ENCODE data around the gene EHBP1.
A peak's percentile ranks its signal among the peaks of the same experiment; 100 is the strongest.
"Not testable (repeated sequence)": the region's sequence is repeated elsewhere in the genome, so short reads cannot be mapped to it uniquely, and the experiment has no call there.

EHBP1 gene

DNA sequence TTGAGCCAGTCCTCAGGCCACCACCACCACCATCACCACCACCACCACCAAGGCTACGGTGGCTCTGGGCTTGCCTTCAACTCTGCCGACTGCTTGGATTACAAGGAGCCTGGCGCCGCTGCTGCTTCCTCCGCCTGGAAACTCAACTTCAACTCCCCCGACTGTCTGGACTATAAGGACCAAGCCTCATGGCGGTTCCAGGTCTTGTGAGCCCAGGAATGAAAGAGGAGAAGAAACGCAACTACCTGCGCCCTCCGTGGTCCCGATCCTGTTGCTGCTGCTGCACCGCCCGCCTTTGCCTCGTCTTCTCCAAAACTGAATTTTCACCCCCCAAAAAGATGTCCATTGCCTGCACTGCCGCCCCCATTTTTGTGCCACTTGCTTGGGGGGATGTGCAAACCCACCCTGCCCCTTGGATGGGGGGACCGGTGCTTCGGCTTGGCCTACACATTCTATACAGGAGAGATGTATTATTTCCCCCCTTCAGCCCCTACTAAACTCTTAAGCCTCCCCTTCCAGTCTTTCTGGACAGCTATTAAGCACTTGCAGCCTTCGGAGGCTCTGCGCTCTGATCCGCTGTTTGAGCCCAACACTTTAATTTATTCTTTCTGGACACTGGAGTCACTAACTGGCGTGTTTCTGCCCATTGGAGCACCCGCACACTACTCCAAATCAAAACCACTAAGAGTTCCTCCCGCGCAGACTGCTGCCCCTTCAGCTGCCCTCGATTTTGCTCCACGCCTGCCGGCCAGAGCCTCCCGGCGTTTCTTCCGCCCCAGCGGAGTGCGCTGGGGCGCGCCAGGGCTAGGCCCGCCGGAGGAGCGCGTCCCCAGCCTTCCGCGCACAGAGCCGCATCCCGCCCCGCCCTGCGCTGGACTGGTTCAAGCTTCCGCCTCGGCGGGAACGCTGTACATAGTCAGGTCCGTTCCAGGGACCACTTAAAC, 350.9 kb downstream of the EHBP1 start:
- Mint-ChIP-seq H3K27me3 (peaks cover 79% of the 10 kb centered on the region), H3K27ac (no peak overlapping the region), H3K36me3 (no peaks in the 10 kb centered on the region), H3K4me3 (peak overlapping the region; percentile 25), H3K9me3 (peaks cover 8% of the 10 kb centered on the region), H3K4me1 (peaks cover 69% of the 10 kb centered on the region)
- no peak for ATAC-seq

DNA sequence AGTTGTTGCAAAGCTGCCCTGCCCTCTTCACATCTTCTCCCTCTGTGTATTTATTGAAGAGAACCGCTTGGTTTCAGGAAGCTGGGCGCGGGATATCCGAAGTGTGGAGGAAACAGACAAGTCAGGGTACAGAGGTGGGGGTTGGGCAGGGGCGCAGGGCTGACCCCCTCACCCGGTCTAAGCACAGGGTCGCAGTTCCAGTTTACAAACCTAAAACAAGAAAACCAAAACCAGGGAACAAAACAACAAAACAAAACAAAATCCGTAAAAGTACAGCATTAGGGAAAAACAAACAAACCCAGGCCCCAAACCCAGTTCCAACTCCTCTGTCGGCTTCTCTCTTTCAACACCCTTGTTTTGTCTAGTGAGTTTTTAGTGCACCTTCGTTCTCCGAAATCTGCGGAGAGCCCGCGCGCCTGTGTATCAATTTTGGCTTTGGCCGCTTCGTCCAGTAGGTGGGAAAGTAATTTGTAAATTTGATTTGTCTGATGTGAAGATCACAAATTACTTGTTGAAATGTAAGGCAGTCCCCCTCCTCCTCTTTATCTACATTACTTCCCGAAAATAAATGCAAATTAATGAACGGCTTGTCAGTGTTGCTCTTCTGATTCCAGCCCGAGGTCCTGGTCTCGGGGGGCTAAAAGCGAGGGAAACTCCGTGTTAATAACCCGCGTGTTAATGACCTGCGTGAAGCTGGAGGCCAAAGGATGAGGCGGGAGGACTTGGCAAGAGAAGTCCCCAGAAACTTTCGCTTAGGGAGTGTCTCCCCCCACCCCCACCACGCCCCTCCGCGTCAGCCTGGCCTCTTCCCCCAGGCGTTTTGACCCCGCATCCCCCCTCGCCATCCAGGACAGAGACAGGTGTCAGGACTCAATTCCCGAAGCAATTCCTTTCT, 352.0 kb downstream of the EHBP1 start:
- peaks cover 62% of the 10 kb centered on the region for H3K4me1 Mint-ChIP-seq
- no peaks in the 10 kb centered on the region for H3K36me3 Mint-ChIP-seq
- ATAC-seq, result no peak
- H3K27ac Mint-ChIP-seq, result no peak overlapping the region
- peaks cover 83% of the 10 kb centered on the region for H3K27me3 Mint-ChIP-seq
- peaks cover 7% of the 10 kb centered on the region for H3K9me3 Mint-ChIP-seq
- H3K4me3 Mint-ChIP-seq, result peak overlapping the region; percentile 6

DNA sequence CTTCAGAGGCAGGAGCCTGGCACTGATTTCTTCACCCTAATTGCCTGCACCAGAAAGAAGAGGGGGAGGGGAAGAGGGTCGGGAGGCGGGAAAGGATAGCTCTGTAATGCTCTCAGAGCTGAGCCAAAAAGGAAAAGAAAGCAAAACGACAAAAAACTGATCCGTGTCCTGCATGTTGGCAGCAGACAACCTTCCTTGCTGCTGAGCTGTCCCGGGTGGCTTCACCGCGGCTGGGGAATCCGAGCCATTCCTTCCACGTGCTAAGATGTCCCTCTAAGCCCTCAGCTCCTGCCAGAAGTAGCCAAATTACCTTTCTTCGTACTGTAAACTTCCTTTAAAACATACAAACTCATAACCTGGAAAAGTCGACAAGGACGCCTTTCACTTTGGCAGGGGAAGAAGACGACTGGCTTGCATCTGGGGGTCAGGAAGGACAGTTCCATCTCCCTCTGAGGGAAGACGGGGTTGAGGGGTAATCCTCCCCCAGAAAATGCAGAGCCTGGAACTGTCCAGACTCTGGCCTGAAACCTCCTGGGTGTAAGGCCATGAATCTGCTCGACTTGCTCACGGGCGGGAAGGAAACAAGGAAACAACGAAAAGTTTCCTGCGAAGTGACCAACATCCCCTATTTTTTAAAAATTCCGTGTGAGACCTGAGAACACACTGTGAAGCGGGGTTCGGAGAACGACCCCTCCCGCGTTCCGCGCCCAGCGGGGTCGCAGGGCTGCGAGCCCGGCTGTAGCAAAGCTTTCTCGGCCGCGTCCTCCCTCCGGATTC, 352.8 kb downstream of the EHBP1 start:
- Mint-ChIP-seq H3K27me3 (peaks cover 79% of the 10 kb centered on the region), H3K27ac (no peak overlapping the region), H3K4me1 (peaks cover 53% of the 10 kb centered on the region), H3K9me3 (peaks cover 5% of the 10 kb centered on the region), H3K36me3 (no peaks in the 10 kb centered on the region), H3K4me3 (peak overlapping the region; percentile 48)
- no peak for ATAC-seq

DNA sequence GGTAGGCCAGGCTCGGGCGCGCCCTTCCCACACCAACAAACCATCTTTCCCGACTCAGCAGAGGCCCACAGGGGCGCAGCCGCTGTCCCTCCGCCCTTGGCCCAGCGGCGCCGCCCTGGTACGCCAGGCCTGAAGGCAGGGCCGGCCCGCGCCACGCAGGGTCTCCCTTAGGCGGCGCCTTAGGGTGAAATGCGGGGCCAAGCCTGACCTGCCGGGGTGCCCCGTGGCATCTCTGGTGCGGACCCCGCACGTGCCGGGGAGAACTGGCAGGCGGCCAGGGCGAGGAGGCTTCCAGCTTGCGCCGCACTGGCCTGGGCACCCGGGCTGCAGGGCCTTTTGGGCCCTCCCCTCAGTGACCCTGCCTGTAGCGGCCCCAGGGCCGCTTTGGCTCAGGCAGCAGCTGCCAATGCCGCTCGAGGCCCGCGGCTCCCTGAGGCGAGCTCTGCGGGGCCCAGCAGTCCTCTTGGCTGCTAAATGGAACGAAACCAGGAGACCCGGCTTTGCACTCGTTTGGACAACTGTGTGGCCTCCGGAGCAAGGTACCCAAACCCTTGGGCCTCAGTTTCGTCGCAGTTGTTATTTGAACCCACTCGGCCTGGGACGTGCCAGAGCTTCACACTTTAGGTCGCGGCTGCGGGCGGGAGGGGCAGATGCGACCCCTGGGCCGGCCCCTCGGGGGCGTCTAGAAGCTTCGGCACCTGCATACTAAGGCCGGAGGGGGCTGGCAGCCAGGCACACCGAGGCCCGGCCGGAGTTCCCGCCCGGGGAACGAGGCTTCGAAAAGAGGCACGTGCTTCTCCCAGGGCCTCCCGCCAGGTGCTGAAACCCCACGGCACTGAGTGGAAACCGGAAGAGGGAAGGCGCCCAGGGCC, 353.6 kb downstream of the EHBP1 start:
- no peak overlapping the region for H3K4me3 Mint-ChIP-seq
- no peaks in the 10 kb centered on the region for H3K36me3 Mint-ChIP-seq
- no peak overlapping the region for H3K27ac Mint-ChIP-seq
- peaks cover 78% of the 10 kb centered on the region for H3K27me3 Mint-ChIP-seq
- peaks cover 5% of the 10 kb centered on the region for H3K9me3 Mint-ChIP-seq
- H3K4me1 Mint-ChIP-seq, result peaks cover 45% of the 10 kb centered on the region
- ATAC-seq, result no peak

DNA sequence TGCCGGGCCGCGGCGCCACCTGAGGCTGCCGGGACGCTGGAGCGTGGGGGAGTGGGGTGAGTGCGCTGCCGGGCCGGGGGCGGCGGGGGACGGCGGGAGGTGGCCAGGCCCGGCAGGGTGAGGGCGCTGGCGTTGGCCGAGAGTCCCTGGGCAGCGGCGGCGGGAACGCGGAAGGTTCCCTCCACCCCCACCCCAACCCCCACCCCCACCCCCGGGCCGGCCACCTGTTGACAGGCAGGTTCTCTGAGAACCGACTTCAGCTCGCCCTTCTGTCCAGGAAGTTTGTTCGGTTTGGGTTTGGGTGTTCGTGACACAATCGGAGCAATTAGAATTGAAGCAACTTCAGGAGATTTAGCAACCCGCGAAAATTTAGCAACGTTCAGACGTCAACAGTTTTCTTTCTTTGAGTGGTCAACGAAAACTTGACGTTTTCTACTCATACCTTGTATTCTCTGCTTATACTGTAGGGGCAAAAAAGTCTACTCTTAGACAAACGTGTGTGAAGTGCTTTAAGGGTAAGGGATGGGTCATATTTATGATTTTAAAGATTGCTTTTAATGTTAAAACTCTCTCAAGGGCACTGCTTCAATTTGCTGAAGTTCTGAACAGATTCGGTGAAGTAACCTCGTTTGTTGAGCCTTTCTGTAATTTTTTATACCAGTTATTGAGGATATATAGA, 354.4 kb downstream of the EHBP1 start:
- no peak overlapping the region for H3K27ac Mint-ChIP-seq
- H3K36me3 Mint-ChIP-seq, result no peaks in the 10 kb centered on the region
- H3K4me1 Mint-ChIP-seq, result peaks cover 37% of the 10 kb centered on the region
- H3K27me3 Mint-ChIP-seq, result peaks cover 78% of the 10 kb centered on the region
- peaks cover 5% of the 10 kb centered on the region for H3K9me3 Mint-ChIP-seq
- H3K4me3 Mint-ChIP-seq, result no peak overlapping the region
- ATAC-seq, result no peak

DNA sequence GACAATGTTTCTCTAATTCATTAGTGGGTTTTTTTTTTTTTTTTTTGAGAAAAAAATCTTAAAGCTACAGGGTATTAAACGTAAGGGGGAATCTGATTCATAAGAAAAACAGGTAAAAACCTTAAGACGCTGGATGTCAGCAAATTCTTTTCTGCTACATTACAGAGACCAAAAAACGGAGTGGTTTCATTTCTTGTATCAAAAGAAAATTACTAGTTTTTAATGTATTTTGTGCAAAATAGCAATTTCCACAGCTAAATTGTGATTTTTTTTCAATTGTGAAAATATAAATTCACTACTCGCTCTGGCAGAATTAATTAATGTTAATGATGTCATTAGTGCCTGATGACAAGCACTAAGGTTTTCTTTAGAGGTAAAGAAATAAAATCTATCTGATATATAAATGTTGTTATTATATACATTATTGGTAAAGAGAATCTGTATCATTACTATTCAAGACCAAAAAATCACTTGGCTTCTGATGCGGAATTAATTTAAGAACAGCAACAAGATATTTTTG, 355.0 kb downstream of the EHBP1 start:
- Mint-ChIP-seq H3K4me3 (no peak overlapping the region), H3K9me3 (peaks cover 5% of the 10 kb centered on the region), H3K4me1 (peaks cover 33% of the 10 kb centered on the region), H3K27me3 (peaks cover 76% of the 10 kb centered on the region), H3K36me3 (no peaks in the 10 kb centered on the region), H3K27ac (no peak overlapping the region)
- no peak for ATAC-seq

DNA sequence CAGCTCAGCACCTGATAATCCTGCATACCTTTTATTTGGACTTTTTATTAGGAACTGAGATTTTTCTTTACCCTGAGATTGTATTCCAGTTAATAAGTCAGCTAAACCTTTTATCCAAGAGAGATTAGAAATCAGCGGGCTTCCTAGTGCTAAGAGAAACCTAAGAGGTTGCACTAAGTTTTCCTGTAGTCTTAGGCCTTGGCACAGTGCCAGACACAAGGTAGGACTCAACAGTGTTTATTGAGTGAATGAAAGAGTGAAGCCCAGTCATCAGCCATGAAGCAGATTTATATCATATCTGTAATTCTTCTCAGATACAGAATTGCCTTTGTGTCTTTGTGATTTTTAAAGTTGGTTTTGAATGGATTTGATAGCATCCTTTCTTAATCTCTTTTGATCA, 358.7 kb downstream of the EHBP1 start:
- no peak for ATAC-seq
- Mint-ChIP-seq H3K4me3 (no peak overlapping the region), H3K9me3 (no peaks in the 10 kb centered on the region), H3K4me1 (no peaks in the 10 kb centered on the region), H3K27me3 (peaks cover 59% of the 10 kb centered on the region), H3K27ac (no peak overlapping the region), H3K36me3 (no peaks in the 10 kb centered on the region)

DNA sequence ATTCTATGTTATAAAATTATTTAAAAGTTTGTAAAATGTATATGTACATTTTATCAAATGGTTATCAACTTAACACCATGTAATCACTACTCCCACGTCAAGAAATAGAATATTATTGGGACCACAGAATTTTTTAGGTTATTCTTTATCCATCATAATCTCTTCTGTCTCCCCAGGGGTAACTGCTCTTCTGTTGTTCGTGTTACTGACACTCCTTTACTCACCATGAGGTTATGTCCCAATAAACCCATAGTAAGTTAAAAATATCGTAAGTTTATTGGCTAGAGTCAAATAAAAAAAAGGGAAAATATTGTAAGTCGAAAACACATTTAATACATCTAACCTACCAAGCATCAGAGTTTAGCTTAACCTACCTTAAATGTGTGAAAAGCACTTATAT, 359.1 kb downstream of the EHBP1 start:
- no peaks in the 10 kb centered on the region for H3K9me3 Mint-ChIP-seq
- H3K4me1 Mint-ChIP-seq, result no peaks in the 10 kb centered on the region
- no peak for ATAC-seq
- H3K36me3 Mint-ChIP-seq, result no peaks in the 10 kb centered on the region
- peaks cover 59% of the 10 kb centered on the region for H3K27me3 Mint-ChIP-seq
- H3K27ac Mint-ChIP-seq, result no peak overlapping the region
- no peak overlapping the region for H3K4me3 Mint-ChIP-seq

DNA sequence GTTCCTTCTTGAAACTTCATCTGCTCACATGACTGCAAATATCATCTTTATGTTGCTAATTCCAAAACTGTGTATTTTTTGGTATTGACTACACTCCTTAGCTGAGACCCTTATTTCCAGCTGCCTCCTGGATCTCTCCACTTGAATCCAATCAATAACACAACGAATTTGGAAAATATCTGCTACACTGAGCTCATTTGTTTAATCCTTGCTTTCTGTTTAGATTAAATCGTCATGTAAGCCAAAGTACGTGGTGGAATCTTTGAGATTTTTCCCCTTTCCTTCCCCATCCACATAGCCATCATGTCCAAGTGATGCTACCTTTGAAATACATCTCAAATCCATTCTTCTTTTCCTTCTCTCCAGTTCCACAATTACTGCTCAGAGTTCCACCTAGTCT, 360.8 kb downstream of the EHBP1 start:
- Mint-ChIP-seq H3K36me3 (no peaks in the 10 kb centered on the region), H3K9me3 (no peaks in the 10 kb centered on the region), H3K4me1 (no peaks in the 10 kb centered on the region), H3K27me3 (peaks cover 53% of the 10 kb centered on the region), H3K27ac (no peak overlapping the region), H3K4me3 (no peak overlapping the region)
- ATAC-seq, result no peak

DNA sequence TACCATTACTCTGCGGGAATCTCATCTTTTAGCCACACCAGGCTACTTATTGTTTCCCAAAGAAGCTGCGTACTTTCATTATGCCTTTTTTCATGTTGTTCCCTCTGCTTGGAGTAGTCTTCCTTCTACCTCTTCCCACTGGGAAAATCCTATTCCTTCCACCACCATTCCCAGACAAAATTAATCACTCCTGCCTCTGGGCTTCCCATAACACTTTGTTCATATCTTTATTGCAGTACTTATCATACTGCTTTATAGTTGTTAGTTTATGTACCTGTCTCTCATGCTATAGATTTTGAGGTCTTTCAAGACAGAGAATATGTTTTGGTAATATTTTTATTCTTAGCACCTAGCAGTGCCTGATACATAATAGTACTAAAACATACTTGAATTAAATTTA, 361.3 kb downstream of the EHBP1 start:
- Mint-ChIP-seq H3K9me3 (no peaks in the 10 kb centered on the region), H3K27me3 (peaks cover 48% of the 10 kb centered on the region), H3K36me3 (no peaks in the 10 kb centered on the region), H3K4me1 (no peaks in the 10 kb centered on the region), H3K4me3 (no peak overlapping the region), H3K27ac (no peak overlapping the region)
- ATAC-seq, result no peak

DNA sequence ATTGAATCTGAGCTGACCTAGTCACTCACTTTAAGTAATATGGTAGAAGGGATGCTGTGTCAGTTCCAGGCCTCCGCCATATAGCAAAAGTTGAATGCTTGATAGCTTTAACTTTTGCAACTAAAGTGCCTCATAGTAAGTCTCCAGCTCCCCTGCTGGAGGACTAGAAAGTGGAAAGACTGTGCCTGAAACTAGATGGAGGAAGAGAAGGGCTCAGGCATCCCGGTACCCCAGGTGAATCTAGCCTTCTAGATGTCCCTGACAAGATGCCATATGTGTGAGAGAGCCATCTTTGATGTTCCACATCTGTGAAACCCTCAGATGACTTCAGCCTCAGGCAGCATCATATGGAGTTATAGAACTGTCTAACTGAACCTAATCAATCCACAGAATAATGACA, 366.2 kb downstream of the EHBP1 start:
- Mint-ChIP-seq H3K9me3 (no peaks in the 10 kb centered on the region), H3K4me1 (no peaks in the 10 kb centered on the region), H3K27me3 (peaks cover 17% of the 10 kb centered on the region), H3K4me3 (no peak overlapping the region), H3K27ac (no peak overlapping the region), H3K36me3 (no peaks in the 10 kb centered on the region)
- no peak for ATAC-seq

DNA sequence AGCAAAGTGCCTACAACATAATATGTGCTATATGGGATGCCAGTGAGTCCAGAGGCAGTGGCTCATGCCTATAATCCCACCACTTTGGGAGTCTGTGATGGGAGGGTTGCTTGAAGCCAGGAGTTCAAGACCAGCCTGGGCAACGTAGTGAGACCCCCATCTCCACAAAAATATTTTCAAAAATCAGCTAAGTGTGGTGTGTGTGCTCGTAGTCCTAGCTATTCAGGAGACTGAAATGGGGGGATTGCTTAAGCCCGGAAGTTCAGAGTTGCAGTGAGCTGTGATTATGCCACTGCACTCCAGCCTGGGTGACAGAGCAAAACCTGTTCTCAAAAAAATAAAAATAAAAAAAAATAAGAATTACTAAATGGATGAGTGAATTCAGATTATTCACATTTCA, 368.5 kb downstream of the EHBP1 start:
- no peaks in the 10 kb centered on the region for H3K36me3 Mint-ChIP-seq

DNA sequence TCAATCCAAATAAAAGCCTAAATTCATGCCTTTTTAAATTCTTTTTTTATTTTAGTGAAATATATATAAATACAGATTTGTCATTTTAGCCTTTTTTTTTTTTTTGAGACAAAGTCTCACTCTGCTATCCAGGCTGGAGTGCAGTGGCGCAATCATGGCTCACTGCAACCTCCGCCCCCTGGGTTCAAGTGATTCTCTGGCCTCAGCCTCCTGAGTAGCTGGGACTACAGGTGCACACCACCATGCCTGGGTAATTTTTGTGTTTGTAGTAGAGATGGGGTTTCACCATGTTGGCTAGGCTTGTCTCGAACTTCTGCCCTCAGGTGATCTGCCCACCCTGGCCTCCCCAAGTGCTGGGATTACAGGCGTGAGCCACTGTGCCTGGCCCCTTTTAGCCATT, 368.9 kb downstream of the EHBP1 start:
- not testable (repeated sequence) for H3K36me3 Mint-ChIP-seq, ATAC-seq, H3K27ac Mint-ChIP-seq, H3K4me1 Mint-ChIP-seq, H3K9me3 Mint-ChIP-seq, H3K4me3 Mint-ChIP-seq
- H3K27me3 Mint-ChIP-seq, result peaks cover 27% of the 10 kb centered on the region

More for the DNA sequence above, 368.5 kb downstream of the EHBP1 start:
- Mint-ChIP-seq H3K27me3 (peaks cover 27% of the 10 kb centered on the region), H3K27ac (no peak overlapping the region), H3K9me3 (no peaks in the 10 kb centered on the region), H3K4me1 (no peaks in the 10 kb centered on the region), H3K4me3 (no peak overlapping the region)
- no peak for ATAC-seq

Measured in stimulated activated memory B cell treated with anti-CD40 and anti-IgM and Interleukin-4, amounts not matched to agents 10 μg/mL and 1 μg/mL and 100 μg/mL, for 72 hours (primary cell).